Stimulated activated CD4-positive, alpha-beta T cell treated with anti-CD3 and anti-CD28 coated beads, Interleukin-4, amount 100 ng/mL, for 4 hours (primary cell): ENCODE results near the gene GTF3C1.
A peak's percentile ranks its signal among the peaks of the same experiment; 100 is the strongest.

ENCODE experiments used
- DNase-seq, 2 experiments: peaks; one replicate each; pipeline ENCODE4 v3.0.0-alpha.2; 2020

Gene GTF3C1

GRCh38 chr16:27515874-27516353, 33.8 kb downstream of the GTF3C1 start:
- DNase-seq: peak in 1 of 2 experiments; percentile 12

- no peak for DNase-seq
These were observed 34.9 kb downstream of the GTF3C1 start for GRCh38 chr16:27514806-27515205.

GRCh38 chr16:27511657-27512448, 37.9 kb downstream of the GTF3C1 start:
- no peak for DNase-seq

- DNase-seq: no peak
These were observed 41.2 kb downstream of the GTF3C1 start for GRCh38 chr16:27508476-27508875.

GRCh38 chr16:27506771-27507170, 42.9 kb downstream of the GTF3C1 start:
- no peak for DNase-seq

GRCh38 chr16:27505297-27506236, 44.1 kb downstream of the GTF3C1 start:
- DNase-seq: no peak

GRCh38 chr16:27503662-27504061, 46.1 kb downstream of the GTF3C1 start:
- no peak for DNase-seq

GRCh38 chr16:27500801-27501200, 48.9 kb downstream of the GTF3C1 start:
- DNase-seq: no peak

GRCh38 chr16:27499659-27500055, 50.1 kb downstream of the GTF3C1 start:
- DNase-seq: no peak

- no peak for DNase-seq
These were observed 50.6 kb downstream of the GTF3C1 start for GRCh38 chr16:27498916-27499658.

- DNase-seq: no peak
These were observed 51.5 kb downstream of the GTF3C1 start for GRCh38 chr16:27498031-27498825.

GRCh38 chr16:27495191-27495590, 54.5 kb downstream of the GTF3C1 start:
- no peak for DNase-seq

GRCh38 chr16:27492588-27492979, 57.1 kb downstream of the GTF3C1 start:
- no peak for DNase-seq

GRCh38 chr16:27491894-27492587, 57.7 kb downstream of the GTF3C1 start:
- no peak for DNase-seq

GRCh38 chr16:27489906-27490305, 59.8 kb downstream of the GTF3C1 start:
- DNase-seq: no peak

GRCh38 chr16:27489421-27489820, 60.3 kb downstream of the GTF3C1 start:
- DNase-seq: no peak

- DNase-seq: no peak
These were observed 63.0 kb downstream of the GTF3C1 start for GRCh38 chr16:27486760-27487159.

GRCh38 chr16:27486344-27486743, 63.4 kb downstream of the GTF3C1 start:
- no peak for DNase-seq

- no peak for DNase-seq
These were observed 63.9 kb downstream of the GTF3C1 start for GRCh38 chr16:27485811-27486210.

GRCh38 chr16:27485126-27485525, 64.6 kb downstream of the GTF3C1 start:
- no peak for DNase-seq

- DNase-seq: no peak
These were observed 66.1 kb downstream of the GTF3C1 start for GRCh38 chr16:27483624-27484023.

GRCh38 chr16:27483088-27483437, 66.7 kb downstream of the GTF3C1 start:
- no peak for DNase-seq
